Activated T-cell treated with anti-CD3 and anti-CD28 coated beads, Interleukin-2, amount 50 U/mL, for 72 hours (primary cell): Measurements from ENCODE around the gene PGPEP1. TPM values are rescaled to one million over a fixed set of nuclear protein-coding genes. Genes with fewer than 3 reads are reported as not detected.
"Not testable (repeated sequence)": the region's sequence is repeated elsewhere in the genome, so short reads cannot be mapped to it uniquely, and the experiment has no call there.

ENCODE experiments used
- ATAC-seq, 2 donors: fragments of 150-1000 bp; cut with Tn5 transposase; replicated peaks in 1 of 2; 2 replicates each; pipeline ENCODE4 v1.10.0; 2021; ENCODE audit warnings: moderate library complexity in 2 of 2, mild to moderate bottlenecking in 1 of 2
- DNase-seq, 2 donors: peaks; one replicate each; pipeline ENCODE4 v3.0.0; 2021 to 2022; ENCODE audit warnings: mixed read lengths in 1 of 2
- H3K27ac Mint-ChIP-seq: one replicate; pipeline ENCODE4 v1.8.0; 2022; ENCODE audit warnings: mild to moderate bottlenecking, moderate library complexity, mixed read lengths
- H3K27me3 Mint-ChIP-seq: one replicate; pipeline ENCODE4 v1.8.0; 2022; ENCODE audit warnings: low read depth, mixed read lengths
- H3K36me3 Mint-ChIP-seq, 2 donors: one replicate each; pipeline ENCODE4 v1.8.0; 2022; ENCODE audit warnings: mixed read lengths in 2 of 2, mild to moderate bottlenecking in 1 of 2; ENCODE audit not compliant: insufficient read depth in 2 of 2
- H3K4me1 Mint-ChIP-seq: one replicate; pipeline ENCODE4 v1.8.0; 2022; ENCODE audit warnings: low read depth, mixed read lengths
- H3K4me3 Mint-ChIP-seq, 2 donors: one replicate each; pipeline ENCODE4 v1.8.0; 2022; ENCODE audit warnings: mild to moderate bottlenecking in 2 of 2, mixed read lengths in 2 of 2, moderate library complexity in 2 of 2
- H3K9me3 Mint-ChIP-seq, 2 donors: one replicate each; pipeline ENCODE4 v1.8.0; 2022; ENCODE audit warnings: mixed read lengths in 2 of 2
- total RNA-seq, 2 donors: library from RNA; stranded (reverse); gene quantifications; one replicate each; pipeline ENCODE4 v1.2.3, GENCODE V29; 2022

Gene PGPEP1
- total RNA-seq, 2 donors from 2014 or later: 55.5 to 58.0 TPM

GRCh38 chr19:18348171-18348570 is 7.8 kb downstream of the PGPEP1 start:
- H3K27ac Mint-ChIP-seq: no peak overlapping the region
- H3K36me3 Mint-ChIP-seq: peaks cover 2 to 8% of the 10 kb centered on the region in 2 donors
- no peaks in the 10 kb centered on the region for H3K9me3 Mint-ChIP-seq
- H3K4me3 Mint-ChIP-seq: no peak overlapping the region
- no peaks in the 10 kb centered on the region for H3K27me3 Mint-ChIP-seq
- DNase-seq (no peak), ATAC-seq (no peak)
- H3K4me1 Mint-ChIP-seq: peaks cover 7% of the 10 kb centered on the region

GRCh38 chr19:18348818-18349339 is 8.5 kb downstream of the PGPEP1 start:
- H3K4me1 Mint-ChIP-seq, H3K9me3 Mint-ChIP-seq, DNase-seq, H3K36me3 Mint-ChIP-seq, H3K27me3 Mint-ChIP-seq, ATAC-seq, H3K4me3 Mint-ChIP-seq, H3K27ac Mint-ChIP-seq: not testable (repeated sequence)

GRCh38 chr19:18349524-18350128 is 9.2 kb downstream of the PGPEP1 start:
- Mint-ChIP-seq H3K9me3 (no peaks in the 10 kb centered on the region), H3K27ac (no peak overlapping the region), H3K36me3 (peaks cover 2 to 6% of the 10 kb centered on the region in 2 donors), H3K4me3 (no peak overlapping the region), H3K4me1 (peaks cover 7% of the 10 kb centered on the region), H3K27me3 (no peaks in the 10 kb centered on the region)
- ATAC-seq: no peak
- peak; percentile 41 for DNase-seq

- Mint-ChIP-seq H3K27ac (no peak overlapping the region), H3K27me3 (no peaks in the 10 kb centered on the region), H3K4me3 (no peak overlapping the region), H3K36me3 (peaks cover 2 to 4% of the 10 kb centered on the region in 2 donors), H3K4me1 (peaks cover 7% of the 10 kb centered on the region), H3K9me3 (no peaks in the 10 kb centered on the region)
- DNase-seq (no peak), ATAC-seq (no peak)
Observed at GRCh38 chr19:18350490-18350889, 10.1 kb downstream of the PGPEP1 start.

GRCh38 chr19:18351544-18351943 is 11.1 kb downstream of the PGPEP1 start:
- Mint-ChIP-seq H3K27ac (no peak overlapping the region), H3K9me3 (no peaks in the 10 kb centered on the region), H3K4me3 (no peak overlapping the region), H3K4me1 (peaks cover under 1% of the 10 kb centered on the region), H3K36me3 (peaks cover 2 to 4% of the 10 kb centered on the region in 2 donors), H3K27me3 (no peaks in the 10 kb centered on the region)
- DNase-seq (no peak), ATAC-seq (no peak)

GRCh38 chr19:18353378-18354005 is 13.1 kb downstream of the PGPEP1 start:
- Mint-ChIP-seq H3K4me3 (no peak overlapping the region), H3K27ac (no peak overlapping the region), H3K4me1 (no peaks in the 10 kb centered on the region), H3K9me3 (no peaks in the 10 kb centered on the region), H3K36me3 (peaks cover 0 to 12% of the 10 kb centered on the region in 2 donors), H3K27me3 (no peaks in the 10 kb centered on the region)
- DNase-seq (no peak), ATAC-seq (no peak)

- not testable (repeated sequence) for H3K4me3 Mint-ChIP-seq, DNase-seq, H3K27ac Mint-ChIP-seq, H3K4me1 Mint-ChIP-seq, ATAC-seq, H3K27me3 Mint-ChIP-seq, H3K9me3 Mint-ChIP-seq
- H3K36me3 Mint-ChIP-seq: peaks cover 0 to 13% of the 10 kb centered on the region in 2 donors
Observed at GRCh38 chr19:18354743-18355142, 14.3 kb downstream of the PGPEP1 start.

GRCh38 chr19:18357041-18357440 is 16.6 kb downstream of the PGPEP1 start:
- H3K36me3 Mint-ChIP-seq: peaks cover 0 to 11% of the 10 kb centered on the region in 2 donors
- DNase-seq (no peak), ATAC-seq (no peak)
- no peak overlapping the region for H3K4me3 Mint-ChIP-seq
- no peaks in the 10 kb centered on the region for H3K27me3 Mint-ChIP-seq
- no peak overlapping the region for H3K27ac Mint-ChIP-seq
- H3K4me1 Mint-ChIP-seq: no peaks in the 10 kb centered on the region
- no peaks in the 10 kb centered on the region for H3K9me3 Mint-ChIP-seq

GRCh38 chr19:18361646-18362045 is 21.2 kb downstream of the PGPEP1 start:
- H3K4me3 Mint-ChIP-seq: no peak overlapping the region
- H3K4me1 Mint-ChIP-seq: no peaks in the 10 kb centered on the region
- H3K27ac Mint-ChIP-seq: no peak overlapping the region
- H3K36me3 Mint-ChIP-seq: peaks cover 2 to 22% of the 10 kb centered on the region in 2 donors
- ATAC-seq (no peak), DNase-seq (no peak)
- H3K9me3 Mint-ChIP-seq: no peaks in the 10 kb centered on the region
- H3K27me3 Mint-ChIP-seq: no peaks in the 10 kb centered on the region

- Mint-ChIP-seq H3K27ac (no peak overlapping the region), H3K4me1 (no peaks in the 10 kb centered on the region), H3K9me3 (no peaks in the 10 kb centered on the region), H3K4me3 (no peak overlapping the region), H3K27me3 (no peaks in the 10 kb centered on the region), H3K36me3 (peaks cover 3 to 14% of the 10 kb centered on the region in 2 donors)
- ATAC-seq: no peak
- DNase-seq: no peak
Observed at GRCh38 chr19:18362934-18363542, 22.6 kb downstream of the PGPEP1 start.

- no peaks in the 10 kb centered on the region for H3K4me1 Mint-ChIP-seq
- H3K27ac Mint-ChIP-seq: no peak overlapping the region
- ATAC-seq: no peak
- no peaks in the 10 kb centered on the region for H3K27me3 Mint-ChIP-seq
- no peak overlapping the region for H3K4me3 Mint-ChIP-seq
- DNase-seq: no peak
- H3K9me3 Mint-ChIP-seq: no peaks in the 10 kb centered on the region
- H3K36me3 Mint-ChIP-seq: peaks cover 3 to 13% of the 10 kb centered on the region in 2 donors
Observed at GRCh38 chr19:18363787-18364186, 23.4 kb downstream of the PGPEP1 start.

GRCh38 chr19:18364277-18364825 is 24.0 kb downstream of the PGPEP1 start:
- H3K4me3 Mint-ChIP-seq: not testable (repeated sequence)

GRCh38 chr19:18364826-18365528 is 24.6 kb downstream of the PGPEP1 start:
- no peak overlapping the region for H3K27ac Mint-ChIP-seq
- no peaks in the 10 kb centered on the region for H3K27me3 Mint-ChIP-seq
- ATAC-seq (no peak), DNase-seq (no peak)
- H3K4me3 Mint-ChIP-seq: no peak overlapping the region
- no peaks in the 10 kb centered on the region for H3K9me3 Mint-ChIP-seq
- no peaks in the 10 kb centered on the region for H3K4me1 Mint-ChIP-seq
- peaks cover 3 to 13% of the 10 kb centered on the region in 2 donors for H3K36me3 Mint-ChIP-seq

More at GRCh38 chr19:18364277-18364825, 24.0 kb downstream of the PGPEP1 start:
- ATAC-seq, H3K9me3 Mint-ChIP-seq, DNase-seq, H3K4me1 Mint-ChIP-seq, H3K27ac Mint-ChIP-seq, H3K27me3 Mint-ChIP-seq: not testable (repeated sequence)
- peaks cover 3 to 13% of the 10 kb centered on the region in 2 donors for H3K36me3 Mint-ChIP-seq
